Left lobe of liver (tissue), 2 donors: ENCODE data around the gene DRD2. TPM values are rescaled to one million over a fixed set of nuclear protein-coding genes. Genes with fewer than 3 reads are reported as not detected.

Source experiments
- ATAC-seq: fragments of 200-7000 bp; cut with Tn5 transposase; one replicate; pipeline ENCODE4 v1.9.1; 2020; ENCODE audit warnings: mild to moderate bottlenecking, moderate library complexity
- DNase-seq: peaks from one replicate; pipeline ENCODE4 v3.0.0-alpha.2; 2020; ENCODE audit warnings: low spot score
- total RNA-seq: library from RNA; stranded (reverse); gene quantifications from one replicate; pipeline ENCODE4 v1.2.1, GENCODE V29; 2021
- donor health status: DM: no; HTN: no; CAD: no; lungs with moderate emphysema.
- donor health status: DM: no; HTN: yes; CAD: no.

DRD2 gene
- total RNA-seq, 1 donor from 2014 or later: not detected

- no peak for ATAC-seq
- DNase-seq: no peak
These were observed 12.4 kb upstream of the DRD2 start for GRCh38 chr11:113487622-113488021.

GRCh38 chr11:113484223-113484622 is 9.0 kb upstream of the DRD2 start:
- DNase-seq (no peak), ATAC-seq (no peak)

GRCh38 chr11:113481672-113482071 is 6.5 kb upstream of the DRD2 start:
- ATAC-seq (no peak), DNase-seq (no peak)

- DNase-seq (no peak), ATAC-seq (no peak)
These were observed 6.0 kb upstream of the DRD2 start for GRCh38 chr11:113481226-113481625.

- DNase-seq (no peak), ATAC-seq (no peak)
These were observed 2.1 kb upstream of the DRD2 start for GRCh38 chr11:113477321-113477720.

GRCh38 chr11:113476553-113476952 is 1.4 kb upstream of the DRD2 start:
- DNase-seq (no peak), ATAC-seq (no peak)

GRCh38 chr11:113474362-113475159 is 637 bp downstream of the DRD2 start:
- peak; percentile 93 for ATAC-seq
- DNase-seq: peak; percentile 63

- ATAC-seq (no peak), DNase-seq (no peak)
These were observed 1.2 kb downstream of the DRD2 start for GRCh38 chr11:113473983-113474361.

GRCh38 chr11:113472471-113472870 is 2.7 kb downstream of the DRD2 start:
- no peak for ATAC-seq

GRCh38 chr11:113470233-113470632 is 5.0 kb downstream of the DRD2 start:
- ATAC-seq (no peak), DNase-seq (no peak)

More at GRCh38 chr11:113472471-113472870, 2.7 kb downstream of the DRD2 start:
- DNase-seq: no peak

GRCh38 chr11:113468726-113469345 is 6.4 kb downstream of the DRD2 start:
- no peak for DNase-seq

GRCh38 chr11:113467545-113467944 is 7.7 kb downstream of the DRD2 start:
- DNase-seq: no peak
- no peak for ATAC-seq

More at GRCh38 chr11:113468726-113469345, 6.4 kb downstream of the DRD2 start:
- no peak for ATAC-seq

GRCh38 chr11:113465786-113466185 is 9.4 kb downstream of the DRD2 start:
- ATAC-seq (no peak), DNase-seq (no peak)

GRCh38 chr11:113464416-113464815 is 10.8 kb downstream of the DRD2 start:
- no peak for DNase-seq
- no peak for ATAC-seq

- DNase-seq: no peak
- ATAC-seq: no peak
These were observed 12.4 kb downstream of the DRD2 start for GRCh38 chr11:113462830-113463229.

GRCh38 chr11:113461639-113462038 is 13.6 kb downstream of the DRD2 start:
- ATAC-seq: no peak
- no peak for DNase-seq

- DNase-seq (no peak), ATAC-seq (peak; percentile 37)
These were observed 14.7 kb downstream of the DRD2 start for GRCh38 chr11:113460469-113460868.

GRCh38 chr11:113458189-113458588 is 17.0 kb downstream of the DRD2 start:
- ATAC-seq (no peak), DNase-seq (no peak)

GRCh38 chr11:113457784-113458183 is 17.4 kb downstream of the DRD2 start:
- DNase-seq (no peak), ATAC-seq (no peak)

- DNase-seq (no peak), ATAC-seq (no peak)
These were observed 20.7 kb downstream of the DRD2 start for GRCh38 chr11:113454455-113454854.

- no peak for DNase-seq
- ATAC-seq: no peak
These were observed 25.5 kb downstream of the DRD2 start for GRCh38 chr11:113449743-113450142.

GRCh38 chr11:113448316-113448677 is 26.9 kb downstream of the DRD2 start:
- ATAC-seq: no peak
- no peak for DNase-seq
